ENCODE results near the gene SUOX.
"Not testable (repeated sequence)": the region's sequence is repeated elsewhere in the genome, so short reads cannot be mapped to it uniquely, and the experiment has no call there.

SUOX gene

GRCh38 chr12:56020423-56021184, 23.5 kb downstream of the SUOX start, which contains the start of gene IKZF4:
TSS of gene IKZF4 (plus strand) at chr12:56021043. CDS start at chr12:56021494, 451 bp downstream.
- peak; percentile 32 for DNase-seq

GRCh38 chr12:56021889-56022497, 24.9 kb downstream of the SUOX start:
- DNase-seq = no peak

GRCh38 chr12:56028511-56029165, 31.6 kb downstream of the SUOX start:
- no peak for DNase-seq

- peak; percentile 41 for DNase-seq
These were observed 32.1 kb downstream of the SUOX start for GRCh38 chr12:56029166-56029519.

- DNase-seq = peak; percentile 67
These were observed 32.7 kb downstream of the SUOX start for GRCh38 chr12:56029666-56030293.

- DNase-seq = no peak
These were observed 34.9 kb downstream of the SUOX start for GRCh38 chr12:56031987-56032386.

- no peak for DNase-seq
These were observed 37.7 kb downstream of the SUOX start for GRCh38 chr12:56034586-56035332.

GRCh38 chr12:56037161-56037560, 40.1 kb downstream of the SUOX start:
- no peak for DNase-seq

GRCh38 chr12:56038022-56038655, 41.1 kb downstream of the SUOX start:
- no peak for DNase-seq

- no peak for DNase-seq
These were observed 43.1 kb downstream of the SUOX start for GRCh38 chr12:56040151-56040550.

- DNase-seq = no peak
These were observed 44.0 kb downstream of the SUOX start for GRCh38 chr12:56040963-56041551.

- peak; percentile 100 for DNase-seq
These were observed 44.7 kb downstream of the SUOX start, which contains the start of gene RPS26 for GRCh38 chr12:56041552-56042429. TSS of gene RPS26 (plus strand) at chr12:56041918. CDS start at chr12:56042167, 249 bp downstream.

- not testable (repeated sequence) for DNase-seq
These were observed 45.3 kb downstream of the SUOX start for GRCh38 chr12:56042430-56042813.

- DNase-seq = no peak
These were observed 45.8 kb downstream of the SUOX start for GRCh38 chr12:56042843-56043242.

- DNase-seq = no peak
These were observed 49.1 kb downstream of the SUOX start for GRCh38 chr12:56046027-56046780.

GRCh38 chr12:56053407-56053893, 56.4 kb downstream of the SUOX start:
- DNase-seq = no peak
